ENCODE results near the gene NEBL. TPM values are rescaled to one million over a fixed set of nuclear protein-coding genes. Genes with fewer than 3 reads are reported as not detected.

NEBL gene
- total and polyA plus RNA-seq, 9 of the 15 experiments (the other 6 are each of a cell fraction or from before 2014, with no cell fraction given) = 0.82 to 14.6 (median 9.8) TPM

- Histone ChIP-seq H3K27me3 (ENCODE audit: control insufficient read depth in 2 of 2, insufficient read depth in 2 of 2, low read length in 2 of 2) (no peaks in the 10 kb centered on the region), H3K4me1 (replicated peaks in 1 of 2; ENCODE audit: control insufficient read depth in 2 of 2, insufficient read depth in 2 of 2, low read length in 2 of 2) (no peaks in the 10 kb centered on the region), H3K27ac (ENCODE audit: extremely low read depth, low read depth, low read length) (no peak overlapping the region), H3K79me2 (ENCODE audit: control insufficient read depth, insufficient read depth, low read length) (no peaks in the 10 kb centered on the region), H4K20me1 (replicated peaks; ENCODE audit: control insufficient read depth, insufficient read depth, low read length) (no peaks in the 10 kb centered on the region), H3K36me3 (ENCODE audit: control insufficient read depth, insufficient read depth, low read length) (no peaks in the 10 kb centered on the region), H3K9me1 (ENCODE audit: control insufficient read depth, insufficient read depth, low read length) (no peaks in the 10 kb centered on the region), H3K9me3 (replicated peaks; ENCODE audit: control insufficient read depth, insufficient read depth, low read depth, low read length) (no peaks in the 10 kb centered on the region), H3K4me3 (no peak overlapping the region), H2AFZ (ENCODE audit: low read depth, low read length) (no peak overlapping the region), H3K9ac (ENCODE audit: insufficient read depth in 1 of 2, low read depth in 2 of 2, low read length in 2 of 2) (no peak overlapping the region), H3K4me2 (ENCODE audit: insufficient read depth, low read length) (no peak overlapping the region)
- no peak for DNase-seq (ENCODE audit: extremely low read depth in 1 of 4, low spot score in 3 of 4)
- 17% methylated on average over 5 of the region's 5 CpGs for WGBS (ENCODE audit: insufficient coverage, low coverage, missing lambda C conversion rate)
- BruUV-seq (replicated peaks) = no TSS peak
- in situ Hi-C loops (cut with MboI) (no loop called here), intact Hi-C loops (cut with micrococcal nuclease) (no loop called here)
- POLR2A ChIA-PET = interaction anchor here (1.3 kb wide), 1 partner anchor 8 kb away, joined by 3 read pairs; no protein-coding TSS in a partner anchor
- CTCF ChIA-PET (ENCODE audit: low intra/inter-chr PET ratio) = no interaction called here
- no peak for FAIRE-seq
- ATAC-seq = no peak
- TF ChIP-seq SMC3 (conservative IDR thresholded peaks at IDR 0.05; ENCODE audit: insufficient read depth, low read depth, low read length) (no peak), SNRNP70 (optimal IDR thresholded peaks at IDR 0.05; ENCODE audit: low read depth, low read length) (no peak), JUNB (CRISPR knock-in tag; conservative IDR thresholded peaks at IDR 0.05) (no peak)
Measured at GRCh38 chr10:20903635-20904390, 6.7 kb upstream of the NEBL start.

DNA sequence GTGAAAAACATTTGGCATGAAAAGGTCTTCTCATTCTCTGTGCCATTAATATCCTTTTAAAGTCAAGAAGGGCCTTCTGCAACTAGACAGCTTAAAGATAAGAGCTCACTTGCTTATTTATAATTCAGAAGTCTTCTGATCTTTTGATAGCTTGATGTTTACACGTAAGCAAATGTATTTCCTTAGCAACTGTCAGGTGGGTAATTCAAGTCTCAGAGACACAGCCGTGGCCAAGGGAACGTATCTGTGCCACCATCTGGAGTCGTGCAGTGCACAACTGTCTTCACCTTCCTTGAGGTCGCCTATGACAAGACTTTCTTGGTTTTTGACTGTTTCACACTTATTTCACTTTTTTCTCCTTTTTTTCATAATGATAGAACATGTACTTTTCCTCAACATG is 4.0 kb upstream of the NEBL start:
- in situ Hi-C loops (cut with MboI) = no loop called here
- intact Hi-C loops (cut with micrococcal nuclease) = no loop called here
- TF ChIP-seq RAD51 (IDR thresholded peaks at IDR 0.05; ENCODE audit: borderline replicate concordance, low read depth) (no peak), TAL1 (IDR thresholded peaks at IDR 0.05) (peak; percentile 30; the same call in 1 of the 2 replicates), SIN3B (IDR thresholded peaks at IDR 0.05; ENCODE audit: low read depth) (no peak), FOXJ2 (tag; IDR thresholded peaks at IDR 0.05) (peak; percentile 99), SP1 (CRISPR knock-in tag; IDR thresholded peaks at IDR 0.05) (no peak), TEAD4 (IDR thresholded peaks at IDR 0.05; ENCODE audit: low read length) (peak; percentile 58; the same call in 1 of the 2 replicates), TEAD4 (CRISPR knock-in tag; IDR thresholded peaks at IDR 0.05; ENCODE audit: borderline replicate concordance) (no peak), EP300 (IDR thresholded peaks at IDR 0.05; ENCODE audit: low read length) (0 out of 2 replicates have a peak, but pooled peaks have one; percentile 8), MEIS2 (IDR thresholded peaks at IDR 0.05; ENCODE audit: partially characterized antibody) (peak; percentile 32), RFX1 (IDR thresholded peaks at IDR 0.05) (peak; percentile 43)
- TF ChIP-seq, protein P1, sequence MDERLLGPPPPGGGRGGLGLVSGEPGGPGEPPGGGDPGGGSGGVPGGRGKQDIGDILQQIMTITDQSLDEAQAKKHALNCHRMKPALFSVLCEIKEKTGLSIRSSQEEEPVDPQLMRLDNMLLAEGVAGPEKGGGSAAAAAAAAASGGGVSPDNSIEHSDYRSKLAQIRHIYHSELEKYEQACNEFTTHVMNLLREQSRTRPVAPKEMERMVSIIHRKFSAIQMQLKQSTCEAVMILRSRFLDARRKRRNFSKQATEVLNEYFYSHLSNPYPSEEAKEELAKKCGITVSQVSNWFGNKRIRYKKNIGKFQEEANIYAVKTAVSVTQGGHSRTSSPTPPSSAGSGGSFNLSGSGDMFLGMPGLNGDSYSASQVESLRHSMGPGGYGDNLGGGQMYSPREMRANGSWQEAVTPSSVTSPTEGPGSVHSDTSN (CRISPR knock-in tag; IDR thresholded peaks at IDR 0.05; ENCODE audit: low read depth) = no peak
- TF ChIP-seq, protein P1 (tag; conservative IDR thresholded peaks at IDR 0.05; ENCODE audit: low read depth) = peak; percentile 58

More for the DNA sequence above, 4.0 kb upstream of the NEBL start:
- Histone ChIP-seq H3K79me2 (ENCODE audit: control insufficient read depth, insufficient read depth, low read length) (no peaks in the 10 kb centered on the region), H4K20me1 (replicated peaks; ENCODE audit: control insufficient read depth, insufficient read depth, low read length) (no peaks in the 10 kb centered on the region), H3K9me1 (ENCODE audit: control insufficient read depth, insufficient read depth, low read length) (no peaks in the 10 kb centered on the region), H3K36me3 (ENCODE audit: control insufficient read depth, insufficient read depth, low read length) (no peaks in the 10 kb centered on the region), H2AFZ (ENCODE audit: low read depth, low read length) (no peak overlapping the region), H3K9me3 (replicated peaks; ENCODE audit: control insufficient read depth, insufficient read depth, low read depth, low read length) (no peaks in the 10 kb centered on the region), H3K4me1 (replicated peaks in 1 of 2; ENCODE audit: control insufficient read depth in 2 of 2, insufficient read depth in 2 of 2, low read length in 2 of 2) (no peaks in the 10 kb centered on the region), H3K27me3 (ENCODE audit: control insufficient read depth in 2 of 2, insufficient read depth in 2 of 2, low read length in 2 of 2) (no peaks in the 10 kb centered on the region), H3K4me3 (no peak overlapping the region), H3K4me2 (ENCODE audit: insufficient read depth, low read length) (no peak overlapping the region), H3K9ac (ENCODE audit: insufficient read depth in 1 of 2, low read depth in 2 of 2, low read length in 2 of 2) (no peak overlapping the region), H3K27ac (ENCODE audit: extremely low read depth, low read depth, low read length) (no peak overlapping the region)
- 12% methylated on average over 5 of the region's 5 CpGs for WGBS (ENCODE audit: insufficient coverage, low coverage, missing lambda C conversion rate)
- ATAC-seq (no peak), DNase-seq (ENCODE audit: extremely low read depth in 1 of 4, low spot score in 3 of 4) (peak in 1 of 4 experiments; percentile 14), FAIRE-seq (no peak)
- CTCF ChIA-PET (ENCODE audit: low intra/inter-chr PET ratio) = no interaction called here
- POLR2A ChIA-PET = no interaction called here
- BruUV-seq (replicated peaks) = no TSS peak
